Fibroblast of the aortic adventitia (primary cell): Measurements from ENCODE around the gene LRRC36. TPM values are rescaled to one million over a fixed set of nuclear protein-coding genes. Genes with fewer than 3 reads are reported as not detected.

Source experiments
- DNase-seq: peaks from one replicate; pipeline ENCODE4 v3.0.0-alpha.2; 2010; ENCODE audit warnings: low read depth
- H3K4me3 ChIP-seq: 2 replicates; pipeline ENCODE4 v1.5.1; 2011; ENCODE audit warnings: low read depth, mild to moderate bottlenecking, control low read depth, low read length, moderate library complexity
- CTCF ChIP-seq: IDR thresholded peaks from 2 replicates; pipeline ENCODE4 v1.5.1; 2011; ENCODE audit warnings: mild to moderate bottlenecking, low read length, control low read depth, inconsistent platforms; ENCODE audit not compliant: insufficient read depth
- total RNA-seq: library from RNA; depleted of rRNA; stranded (reverse); fragments of >200 nt; gene quantifications from 2 replicates; pipeline ENCODE4 v1.2.3, GENCODE V29; 2012; ENCODE audit warnings: low replicate concordance

The LRRC36 gene
- total RNA-seq, 1 donor, result not detected

DNA sequence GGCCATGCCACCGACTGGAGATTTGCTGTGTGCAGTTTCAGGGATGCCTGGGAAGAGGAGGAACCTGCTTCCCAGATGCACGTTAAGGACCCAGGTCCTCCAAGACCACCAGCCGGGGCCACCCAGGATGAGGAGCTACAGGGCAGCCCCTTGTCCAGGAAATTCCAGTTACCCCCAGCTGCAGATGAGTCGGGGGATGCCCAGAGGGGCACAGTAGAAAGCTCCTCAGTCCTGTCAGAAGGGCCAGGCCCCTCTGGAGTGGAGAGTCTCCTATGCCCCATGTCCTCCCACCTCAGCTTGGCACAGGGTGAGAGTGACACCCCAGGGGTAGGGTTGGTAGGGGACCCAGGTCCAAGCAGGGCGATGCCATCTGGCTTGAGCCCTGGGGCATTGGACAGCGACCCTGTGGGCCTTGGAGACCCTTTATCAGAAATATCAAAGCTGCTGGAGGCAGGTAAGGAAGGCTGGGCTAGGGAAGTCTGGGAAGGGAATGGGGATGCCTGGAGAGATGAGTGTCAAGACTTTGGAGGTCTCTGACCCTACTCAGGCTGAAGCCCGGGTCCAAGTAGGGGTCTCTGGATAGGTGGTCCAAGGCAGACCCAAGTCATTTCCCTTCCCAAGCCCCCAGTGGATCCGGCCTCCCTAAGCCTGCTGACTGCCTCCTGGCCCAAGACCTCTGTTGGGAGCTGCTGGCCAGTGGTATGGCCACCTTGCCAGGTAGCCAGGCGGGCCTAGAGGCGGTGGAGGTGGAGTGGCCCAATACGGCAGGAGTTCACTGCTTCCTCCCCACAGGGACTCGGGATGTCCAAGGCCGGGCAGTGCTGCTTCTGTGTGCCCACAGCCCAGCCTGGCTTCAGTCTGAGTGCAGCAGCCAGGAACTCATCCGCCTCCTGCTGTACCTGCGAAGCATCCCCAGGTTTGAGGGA, 46.3 kb upstream of the LRRC36 start:
- TF ChIP-seq CTCF, result no peak
- DNase-seq, result no peak
- H3K4me3 ChIP-seq, result no peak overlapping the region

GRCh38 chr16:67281536-67282446, 44.8 kb upstream of the LRRC36 start:
- no peak for TF ChIP-seq CTCF
- no peak overlapping the region for H3K4me3 ChIP-seq
- no peak for DNase-seq

GRCh38 chr16:67282447-67282805, 44.2 kb upstream of the LRRC36 start:
- H3K4me3 ChIP-seq, result no peak overlapping the region
- TF ChIP-seq CTCF, result no peak
- DNase-seq, result no peak

- no peak for TF ChIP-seq CTCF
- H3K4me3 ChIP-seq, result no peak overlapping the region
- DNase-seq, result no peak
Observed at GRCh38 chr16:67283039-67283825, 43.4 kb upstream of the LRRC36 start.

- no peak for TF ChIP-seq CTCF
- H3K4me3 ChIP-seq, result no peak overlapping the region
- no peak for DNase-seq
Observed at GRCh38 chr16:67283826-67284555, 42.6 kb upstream of the LRRC36 start.
